Placental pericyte (primary cell): ENCODE data around the gene FBXO36. TPM values are rescaled to one million over a fixed set of nuclear protein-coding genes. Genes with fewer than 3 reads are reported as not detected.

Experiments
- small RNA-seq: library from RNA; depleted of rRNA; stranded (forward); fragments of <200 nt; gene quantifications from one replicate; pipeline ENCODE3, GENCODE V24; 2012; ENCODE audit warnings: low replicate concordance
- total RNA-seq: library from RNA; depleted of rRNA; stranded (reverse); fragments of >200 nt; gene quantifications from 2 replicates; pipeline ENCODE4 v1.2.3, GENCODE V29; 2012

Gene FBXO36
- 5.0 and 6.6 TPM in 2 replicates for total RNA-seq

DNA sequence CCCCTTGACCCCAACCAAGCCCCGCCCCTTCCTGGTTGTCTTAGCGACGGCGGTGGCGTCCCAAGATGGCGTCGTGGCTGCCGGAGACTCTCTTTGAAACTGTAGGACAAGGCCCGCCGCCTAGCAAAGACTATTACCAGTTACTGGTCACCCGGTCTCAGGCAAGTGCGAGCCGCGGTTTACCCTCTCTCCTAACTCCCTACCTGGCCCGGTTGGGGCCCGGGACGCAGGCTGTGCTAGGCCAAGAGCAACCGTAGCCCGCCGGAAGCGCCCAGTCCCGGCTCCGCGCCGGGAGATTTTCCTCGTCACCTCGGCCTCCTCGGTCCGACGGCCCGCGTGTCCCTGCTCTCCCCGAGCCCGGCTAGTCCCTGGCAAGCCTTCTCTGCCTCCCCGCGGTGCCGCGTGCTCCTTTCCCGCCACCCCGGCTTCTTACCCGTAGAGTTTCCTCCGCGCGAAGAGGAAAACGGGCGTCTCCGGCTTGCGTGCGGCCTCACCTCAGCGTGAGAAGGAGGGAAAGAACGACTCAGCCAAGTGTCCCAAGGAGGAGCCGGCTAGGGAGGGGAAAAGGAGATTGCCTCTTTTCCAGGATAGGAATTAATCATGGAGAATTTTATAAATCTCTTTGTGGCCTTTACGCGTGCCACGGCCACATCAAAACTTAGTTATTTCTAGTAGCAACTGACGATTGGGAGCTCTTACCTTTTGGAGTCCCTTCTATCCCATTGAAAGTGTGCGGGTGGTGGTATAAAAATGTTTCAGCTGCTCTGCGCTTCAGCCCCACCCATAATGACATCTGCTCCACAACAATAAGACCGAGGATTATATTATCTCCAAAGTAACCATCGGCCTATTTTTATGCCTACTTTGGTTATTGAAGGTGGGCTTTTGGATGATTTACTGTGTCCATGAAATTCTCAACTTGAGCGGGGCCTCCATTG is at the start of gene FBXO36:
Gene FBXO36, plus strand, starts transcription at position 55 of the 938 bp plus-strand sequence. Its CDS starts 11 bp downstream, at position 66.

DNA sequence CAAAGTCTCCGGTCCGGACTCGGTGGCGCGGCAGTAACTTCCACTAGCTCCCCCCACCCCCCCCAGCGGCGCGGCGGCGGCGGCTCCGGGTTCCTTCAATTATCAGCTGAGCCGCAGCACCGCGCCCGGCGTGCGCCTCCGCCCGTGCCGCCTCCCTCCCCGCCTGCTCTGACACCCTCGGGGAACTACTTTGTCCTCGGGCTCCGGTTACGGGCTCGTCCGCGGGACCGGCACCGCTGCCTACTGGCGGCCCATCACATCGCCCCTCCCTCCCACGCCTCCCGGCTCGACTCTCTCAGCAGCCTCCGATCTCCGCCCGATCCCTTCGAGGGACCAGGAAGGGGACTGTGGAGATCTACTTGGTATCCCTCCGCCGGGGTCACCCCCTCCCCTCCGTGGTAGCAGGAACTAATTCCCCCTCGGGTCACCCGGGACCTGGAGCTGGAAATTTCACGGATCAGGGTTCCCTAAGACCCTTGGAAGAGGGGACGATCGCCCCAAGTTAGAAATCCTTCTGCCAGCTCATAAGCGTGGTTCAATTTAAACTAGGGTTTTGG is 333 bp upstream of the FBXO36 start, which contains the start of gene TRIP12:
Gene TRIP12, minus strand, starts transcription at position 118 of the 557 bp plus-strand sequence. CDS start 41,930 bp downstream, outside the sequence.

Small RNAs within 50 kb of the gene (small RNA-seq; reads per million reads assigned to genes)
- gene RNU6-1027P: not detected
- 0.13 reads per million for gene RNU6-613P
- gene RNU6-964P: 0.20 reads per million
- gene RNY4P19: not detected

Other genes starting within 250 kb of the FBXO36 start
- 1.1 and 13.7 TPM in 2 replicates for gene DNER, start 207.9 kb upstream of the FBXO36 start, total RNA-seq
- gene TRIP12, start 494 bp upstream of the FBXO36 start, total RNA-seq: 267 and 303 TPM in 2 replicates
- 0.22 and 0.29 TPM in 2 replicates for gene SLC16A14, start 146.4 kb downstream of the FBXO36 start, total RNA-seq